ENCODE data around the gene ZNF440. TPM values are rescaled to one million over a fixed set of nuclear protein-coding genes. Genes with fewer than 3 reads are reported as not detected.
"Not testable (repeated sequence)": the region's sequence is repeated elsewhere in the genome, so short reads cannot be mapped to it uniquely, and the experiment has no call there.

Gene ZNF440
- total RNA-seq, 1 donor from 2014 or later = 22.2 TPM

DNA sequence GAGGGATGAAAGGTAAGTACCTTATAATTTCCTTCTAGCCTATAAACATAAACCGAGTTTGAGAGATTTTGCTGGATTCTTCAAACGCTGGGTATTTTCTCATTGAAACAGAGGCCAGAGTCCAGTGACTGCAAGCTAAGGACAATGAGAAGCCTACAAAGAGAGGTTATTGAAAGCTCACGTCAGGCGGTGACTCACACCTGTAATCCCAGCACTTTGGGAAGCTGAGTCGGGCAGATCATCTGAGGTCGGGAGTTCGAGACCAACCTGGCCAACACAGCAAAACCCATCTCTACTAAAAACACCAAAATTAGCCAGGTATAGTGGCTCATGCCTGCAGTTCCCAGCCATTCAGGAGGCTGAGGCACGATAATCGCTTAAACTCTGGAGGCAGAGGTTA is 58.6 kb downstream of the ZNF440 start:
- Mint-ChIP-seq H3K27me3 (ENCODE audit: low read depth) (peaks cover 4% of the 10 kb centered on the region), H3K4me1 (no peaks in the 10 kb centered on the region), H3K9me3 (peaks cover 21% of the 10 kb centered on the region), H3K4me3 (no peak overlapping the region), H3K36me3 (ENCODE audit: low read depth) (peaks cover 34% of the 10 kb centered on the region), H3K27ac (ENCODE audit: unreplicated experiment) (no peak overlapping the region)
- DNase-seq (ENCODE audit: low read depth, low spot score) = no peak
- TF ChIP-seq, protein P1, sequence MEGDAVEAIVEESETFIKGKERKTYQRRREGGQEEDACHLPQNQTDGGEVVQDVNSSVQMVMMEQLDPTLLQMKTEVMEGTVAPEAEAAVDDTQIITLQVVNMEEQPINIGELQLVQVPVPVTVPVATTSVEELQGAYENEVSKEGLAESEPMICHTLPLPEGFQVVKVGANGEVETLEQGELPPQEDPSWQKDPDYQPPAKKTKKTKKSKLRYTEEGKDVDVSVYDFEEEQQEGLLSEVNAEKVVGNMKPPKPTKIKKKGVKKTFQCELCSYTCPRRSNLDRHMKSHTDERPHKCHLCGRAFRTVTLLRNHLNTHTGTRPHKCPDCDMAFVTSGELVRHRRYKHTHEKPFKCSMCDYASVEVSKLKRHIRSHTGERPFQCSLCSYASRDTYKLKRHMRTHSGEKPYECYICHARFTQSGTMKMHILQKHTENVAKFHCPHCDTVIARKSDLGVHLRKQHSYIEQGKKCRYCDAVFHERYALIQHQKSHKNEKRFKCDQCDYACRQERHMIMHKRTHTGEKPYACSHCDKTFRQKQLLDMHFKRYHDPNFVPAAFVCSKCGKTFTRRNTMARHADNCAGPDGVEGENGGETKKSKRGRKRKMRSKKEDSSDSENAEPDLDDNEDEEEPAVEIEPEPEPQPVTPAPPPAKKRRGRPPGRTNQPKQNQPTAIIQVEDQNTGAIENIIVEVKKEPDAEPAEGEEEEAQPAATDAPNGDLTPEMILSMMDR (conservative IDR thresholded peaks at IDR 0.05) = no peak

DNA sequence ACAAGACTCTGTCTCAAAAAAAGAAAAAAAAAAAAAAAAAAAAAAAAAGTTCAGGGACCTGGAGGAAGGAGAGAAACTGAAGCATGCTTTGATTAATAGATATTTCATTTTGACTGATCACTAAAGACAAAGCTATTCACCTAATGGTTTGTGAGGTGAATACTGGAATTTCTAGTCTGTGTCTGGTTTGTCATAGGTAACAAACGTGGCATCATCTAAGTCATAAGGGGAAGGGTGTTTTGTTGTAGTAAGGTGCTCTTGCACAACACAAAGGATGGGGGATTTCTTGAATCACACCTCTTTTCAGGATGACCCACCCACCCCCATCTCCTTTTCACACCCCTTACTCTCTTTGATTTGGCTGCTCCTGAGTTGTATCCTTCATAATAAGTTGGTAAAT is 59.7 kb downstream of the ZNF440 start:
- no peaks in the 10 kb centered on the region for H3K4me1 Mint-ChIP-seq

GRCh38 chr19:11879687-11880266 is 65.7 kb downstream of the ZNF440 start:
- peak; percentile 46 for DNase-seq (ENCODE audit: low read depth, low spot score)
- not testable (repeated sequence) for H3K9me3 Mint-ChIP-seq; H3K27me3 Mint-ChIP-seq (ENCODE audit: low read depth); H3K36me3 Mint-ChIP-seq (ENCODE audit: low read depth); H3K4me1 Mint-ChIP-seq; H3K27ac Mint-ChIP-seq (ENCODE audit: unreplicated experiment); H3K4me3 Mint-ChIP-seq
- TF ChIP-seq, protein P1 (conservative IDR thresholded peaks at IDR 0.05) = peak; percentile 52

More for the DNA sequence above, 59.7 kb downstream of the ZNF440 start:
- peaks cover 4% of the 10 kb centered on the region for H3K27me3 Mint-ChIP-seq (ENCODE audit: low read depth)
- H3K27ac Mint-ChIP-seq (ENCODE audit: unreplicated experiment) = no peak overlapping the region
- H3K36me3 Mint-ChIP-seq (ENCODE audit: low read depth) = peaks cover 23% of the 10 kb centered on the region
- DNase-seq (ENCODE audit: low read depth, low spot score) = no peak
- peaks cover 14% of the 10 kb centered on the region for H3K9me3 Mint-ChIP-seq
- no peak overlapping the region for H3K4me3 Mint-ChIP-seq
- TF ChIP-seq, protein P1 (conservative IDR thresholded peaks at IDR 0.05) = no peak

- peaks cover 4% of the 10 kb centered on the region for H3K27me3 Mint-ChIP-seq (ENCODE audit: low read depth)
- H3K9me3 Mint-ChIP-seq = peaks cover 2% of the 10 kb centered on the region
- H3K4me3 Mint-ChIP-seq = no peak overlapping the region
- peaks cover 5% of the 10 kb centered on the region for H3K4me1 Mint-ChIP-seq
- no peak overlapping the region for H3K27ac Mint-ChIP-seq (ENCODE audit: unreplicated experiment)
- no peaks in the 10 kb centered on the region for H3K36me3 Mint-ChIP-seq (ENCODE audit: low read depth)
- no peak for DNase-seq (ENCODE audit: low read depth, low spot score)
- TF ChIP-seq, protein P1 (conservative IDR thresholded peaks at IDR 0.05) = no peak
These were observed 66.5 kb downstream of the ZNF440 start for GRCh38 chr19:11880598-11880997.

GRCh38 chr19:11881151-11881800 is 67.2 kb downstream of the ZNF440 start:
- TF ChIP-seq, protein P1 (conservative IDR thresholded peaks at IDR 0.05) = peak; percentile 84
- peak; percentile 74 for DNase-seq (ENCODE audit: low read depth, low spot score)
- H3K36me3 Mint-ChIP-seq (ENCODE audit: low read depth) = peaks cover under 1% of the 10 kb centered on the region
- H3K27me3 Mint-ChIP-seq (ENCODE audit: low read depth) = peaks cover 4% of the 10 kb centered on the region
- H3K27ac Mint-ChIP-seq (ENCODE audit: unreplicated experiment) = no peak overlapping the region
- H3K4me3 Mint-ChIP-seq = peak overlapping the region; percentile 20
- peaks cover 3% of the 10 kb centered on the region for H3K9me3 Mint-ChIP-seq
- H3K4me1 Mint-ChIP-seq = peaks cover 5% of the 10 kb centered on the region

All from neural crest cell (in vitro differentiated cells).